Loucy (cell line): ENCODE measurements around the gene RHOT1.
"Not testable (repeated sequence)": the region's sequence is repeated elsewhere in the genome, so short reads cannot be mapped to it uniquely, and the experiment has no call there.

Experiments
- EZH2phosphoT487 ChIP-seq: fragments of 200-600 bp; IDR thresholded peaks from 2 replicates; pipeline ENCODE4 v1.6.1; 2018; ENCODE audit warnings: antibody characterized with exemption, mild to moderate bottlenecking, moderate library complexity, borderline replicate concordance
- TF ChIP-seq, protein P1 (sequence below): fragments of 200-600 bp; sonication (generic); conservative IDR thresholded peaks from 2 replicates; pipeline ENCODE4 v1.5.1; 2014; ENCODE audit warnings: mild to moderate bottlenecking, antibody characterized with exemption, low read length

DNA sequence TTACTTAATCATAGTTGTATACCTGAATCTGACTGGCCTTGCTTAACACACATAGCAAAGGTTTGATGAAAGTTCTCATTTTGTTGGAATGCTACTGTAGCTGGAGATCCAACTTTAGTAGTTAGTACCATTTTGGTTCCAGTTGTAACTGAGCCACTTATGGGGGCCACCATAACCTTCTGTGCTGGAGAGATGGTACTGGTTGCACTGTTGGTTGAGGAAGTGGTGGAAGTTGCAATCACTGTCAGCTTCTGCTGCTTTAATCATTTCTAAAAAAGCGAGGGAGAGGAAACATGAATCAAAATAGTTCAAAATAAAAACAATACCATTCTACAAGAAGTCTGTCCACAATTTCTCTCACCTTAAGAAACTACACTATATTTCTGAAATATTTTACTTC, 35.1 kb upstream of the RHOT1 start:
- TF ChIP-seq EZH2phosphoT487, result not testable (repeated sequence)
- TF ChIP-seq, protein P1, sequence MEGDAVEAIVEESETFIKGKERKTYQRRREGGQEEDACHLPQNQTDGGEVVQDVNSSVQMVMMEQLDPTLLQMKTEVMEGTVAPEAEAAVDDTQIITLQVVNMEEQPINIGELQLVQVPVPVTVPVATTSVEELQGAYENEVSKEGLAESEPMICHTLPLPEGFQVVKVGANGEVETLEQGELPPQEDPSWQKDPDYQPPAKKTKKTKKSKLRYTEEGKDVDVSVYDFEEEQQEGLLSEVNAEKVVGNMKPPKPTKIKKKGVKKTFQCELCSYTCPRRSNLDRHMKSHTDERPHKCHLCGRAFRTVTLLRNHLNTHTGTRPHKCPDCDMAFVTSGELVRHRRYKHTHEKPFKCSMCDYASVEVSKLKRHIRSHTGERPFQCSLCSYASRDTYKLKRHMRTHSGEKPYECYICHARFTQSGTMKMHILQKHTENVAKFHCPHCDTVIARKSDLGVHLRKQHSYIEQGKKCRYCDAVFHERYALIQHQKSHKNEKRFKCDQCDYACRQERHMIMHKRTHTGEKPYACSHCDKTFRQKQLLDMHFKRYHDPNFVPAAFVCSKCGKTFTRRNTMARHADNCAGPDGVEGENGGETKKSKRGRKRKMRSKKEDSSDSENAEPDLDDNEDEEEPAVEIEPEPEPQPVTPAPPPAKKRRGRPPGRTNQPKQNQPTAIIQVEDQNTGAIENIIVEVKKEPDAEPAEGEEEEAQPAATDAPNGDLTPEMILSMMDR, result not testable (repeated sequence)
